ENCODE data around the gene ACAP2.
A peak's percentile ranks its signal among the peaks of the same experiment; 100 is the strongest.

The ACAP2 gene

DNA sequence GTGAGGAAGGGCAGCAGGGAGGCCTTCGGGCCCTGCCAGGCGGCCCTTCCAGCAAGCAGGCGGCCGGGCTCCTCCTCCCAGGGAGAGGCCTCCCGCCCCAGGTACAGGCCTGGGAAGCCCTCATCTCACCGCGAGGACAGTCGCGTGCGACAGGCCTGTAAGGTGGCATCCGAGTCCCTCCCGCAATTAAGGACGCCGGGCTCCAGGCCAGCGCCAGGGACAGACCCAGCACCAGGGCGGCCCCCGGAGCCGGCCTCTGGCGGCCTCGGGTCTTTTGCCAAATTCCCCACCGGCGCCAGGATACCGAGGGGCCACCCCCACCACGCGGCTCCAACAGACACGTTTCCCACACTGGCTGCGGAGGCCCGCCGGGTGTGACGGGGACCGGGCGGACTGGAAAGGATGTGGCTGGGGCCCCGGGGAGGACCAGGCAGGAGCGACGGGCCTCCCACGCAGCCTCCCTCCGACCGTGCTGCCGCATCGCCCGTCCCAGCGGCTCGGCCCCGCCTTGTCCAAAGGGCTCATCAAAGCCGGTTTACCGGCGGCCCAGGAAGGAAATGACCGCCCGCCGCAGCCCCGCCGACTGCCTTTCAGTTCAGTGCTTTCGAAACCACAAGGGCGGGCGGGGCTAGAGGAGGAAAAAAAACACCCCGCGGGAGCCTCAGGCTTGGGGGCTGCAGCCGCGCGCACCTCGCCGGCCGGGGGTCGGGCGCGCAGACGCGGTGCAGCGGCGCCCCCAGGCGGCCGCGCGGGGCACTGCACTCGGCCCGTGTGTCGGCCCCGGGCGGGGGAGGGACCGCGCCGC is 183.1 kb downstream of the ACAP2 start:
- DNase-seq (ENCODE audit: low read depth, low spot score), result peak; percentile 98

DNA sequence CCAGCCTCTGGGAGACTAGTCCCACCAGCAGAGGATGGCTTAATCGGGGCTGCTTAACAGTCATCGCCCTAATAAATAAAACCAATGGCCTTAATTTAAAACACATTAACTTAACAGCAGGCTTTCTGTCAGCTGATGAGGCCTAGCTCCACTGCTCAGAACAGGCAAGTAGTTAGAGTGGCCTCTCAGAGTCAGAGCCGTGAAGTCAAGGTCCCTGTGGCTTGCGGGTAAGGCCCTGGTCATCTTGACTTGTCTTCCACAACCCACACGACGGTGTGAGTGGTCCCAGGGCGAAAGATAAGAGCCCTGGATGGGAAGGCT is 183.7 kb downstream of the ACAP2 start:
- DNase-seq (ENCODE audit: low read depth, low spot score), result no peak

DNA sequence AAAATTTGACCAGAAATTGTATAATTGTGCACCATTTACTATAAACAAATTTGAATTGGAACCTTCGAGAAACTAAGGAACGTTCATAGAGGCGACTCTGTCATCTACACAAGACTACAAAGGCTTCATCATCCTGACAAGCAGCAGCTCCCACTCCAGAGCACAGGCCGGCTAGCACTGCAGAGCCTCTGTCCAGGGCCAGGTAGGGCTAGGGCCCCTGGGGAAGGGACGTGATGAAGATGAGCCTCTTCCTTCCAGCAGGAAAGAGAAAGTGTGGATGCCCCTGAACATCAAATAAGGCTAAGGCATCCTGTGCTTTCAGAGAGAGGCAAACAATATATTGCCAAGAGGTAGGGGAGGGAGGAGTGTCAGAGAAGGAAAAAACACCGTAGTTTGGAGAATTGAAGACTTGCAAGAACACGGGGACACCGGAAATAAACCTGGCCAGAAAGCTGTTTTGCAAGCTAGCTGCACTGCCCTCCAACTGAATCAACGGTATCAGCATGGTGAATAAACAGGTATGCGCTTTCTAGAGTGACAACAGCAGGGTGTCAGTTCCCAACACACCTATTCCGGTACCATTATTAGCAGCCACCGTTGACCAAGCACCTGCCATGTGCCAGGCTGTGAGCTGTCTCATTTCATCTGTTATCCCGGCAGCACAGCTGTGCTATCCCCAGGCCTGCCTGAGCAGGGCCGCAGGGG is 184.2 kb downstream of the ACAP2 start:
- peak; percentile 26 for DNase-seq (ENCODE audit: low read depth, low spot score)

DNA sequence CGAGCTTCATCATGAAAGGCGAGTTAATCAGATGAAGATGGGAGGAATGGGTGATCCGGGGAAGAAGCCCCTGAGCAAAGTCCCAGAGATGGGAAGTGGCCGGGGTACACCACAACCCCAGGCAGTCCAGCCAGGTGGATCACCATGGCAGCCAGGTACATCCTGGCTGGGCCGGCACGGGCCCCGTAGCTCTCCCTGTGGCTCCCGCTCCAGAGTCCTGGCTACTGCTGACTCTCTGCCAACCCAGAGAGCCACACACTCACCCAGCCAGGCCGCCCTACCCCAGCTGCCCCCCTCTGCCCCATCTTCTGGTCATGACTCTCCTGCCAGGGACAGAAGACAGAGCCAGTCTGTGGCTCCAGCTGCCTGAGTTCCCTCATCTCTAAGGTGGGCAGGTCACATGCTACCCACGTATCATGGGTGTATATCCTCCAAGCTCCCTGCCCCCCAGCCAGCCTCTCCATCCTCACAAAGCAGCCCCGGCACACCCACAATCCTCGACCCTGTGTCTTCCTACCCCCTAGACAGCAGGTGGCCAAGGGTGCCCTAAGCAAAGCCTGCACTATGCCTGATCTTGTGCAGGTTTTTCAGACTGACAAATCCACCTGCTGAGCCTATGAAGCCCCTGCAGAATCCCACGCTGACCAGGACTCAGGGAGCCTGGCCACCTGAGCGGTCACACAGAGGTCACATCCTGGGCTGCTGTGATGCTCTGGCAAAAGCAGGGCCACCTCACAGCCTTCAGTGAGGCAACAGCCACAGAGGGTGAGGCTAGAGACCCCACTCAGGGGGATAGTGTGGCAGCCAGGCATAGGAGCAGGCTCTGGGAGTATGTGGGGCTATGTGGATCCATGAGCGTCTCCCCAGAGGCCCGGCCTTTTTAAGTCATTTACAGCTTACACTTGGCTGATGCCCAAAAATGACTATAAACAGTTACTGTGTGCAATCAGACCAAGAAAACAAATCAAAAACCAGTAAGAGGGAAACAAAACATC is 185.1 kb downstream of the ACAP2 start:
- peak; percentile 25 for DNase-seq (ENCODE audit: low read depth, low spot score)

DNA sequence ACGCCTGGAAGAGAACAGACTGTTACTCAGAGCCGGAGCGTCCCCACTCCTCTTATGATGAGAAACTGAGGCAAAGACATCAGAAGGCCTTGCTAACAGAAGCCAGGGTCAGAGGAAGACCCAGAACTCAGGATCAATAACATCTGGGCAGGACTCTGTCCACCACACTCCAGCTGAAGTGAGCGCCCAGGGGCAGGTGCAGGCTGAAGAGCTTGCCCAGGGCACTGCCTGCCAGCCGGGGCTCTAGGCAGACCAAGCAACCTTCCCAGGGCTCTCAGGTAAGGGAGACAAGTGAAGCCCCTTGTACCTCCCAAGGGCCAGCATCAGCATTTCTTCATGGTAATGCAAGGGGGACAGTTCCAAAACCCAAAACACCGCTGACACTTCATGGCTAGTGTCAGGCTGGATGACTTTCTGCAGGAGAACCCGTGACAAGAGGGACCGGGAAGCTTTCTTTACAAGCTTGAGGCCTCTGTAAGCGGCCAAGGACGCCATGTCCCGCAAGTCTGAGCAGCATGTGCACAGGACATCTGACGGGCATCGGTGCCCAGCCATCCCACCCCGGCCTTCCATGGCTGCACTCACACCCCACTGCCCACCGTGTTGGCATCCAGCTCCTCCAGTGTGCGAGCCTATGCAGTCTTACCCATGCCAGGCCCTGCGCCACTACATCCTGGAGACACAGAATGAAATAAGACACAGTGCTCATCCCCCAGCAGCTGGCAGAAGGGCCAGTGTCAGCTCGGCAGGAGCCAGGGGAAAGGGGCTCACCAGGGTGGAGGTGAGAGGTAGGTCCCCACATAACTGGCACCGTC is 186.0 kb downstream of the ACAP2 start:
- DNase-seq (ENCODE audit: low read depth, low spot score), result no peak

DNA sequence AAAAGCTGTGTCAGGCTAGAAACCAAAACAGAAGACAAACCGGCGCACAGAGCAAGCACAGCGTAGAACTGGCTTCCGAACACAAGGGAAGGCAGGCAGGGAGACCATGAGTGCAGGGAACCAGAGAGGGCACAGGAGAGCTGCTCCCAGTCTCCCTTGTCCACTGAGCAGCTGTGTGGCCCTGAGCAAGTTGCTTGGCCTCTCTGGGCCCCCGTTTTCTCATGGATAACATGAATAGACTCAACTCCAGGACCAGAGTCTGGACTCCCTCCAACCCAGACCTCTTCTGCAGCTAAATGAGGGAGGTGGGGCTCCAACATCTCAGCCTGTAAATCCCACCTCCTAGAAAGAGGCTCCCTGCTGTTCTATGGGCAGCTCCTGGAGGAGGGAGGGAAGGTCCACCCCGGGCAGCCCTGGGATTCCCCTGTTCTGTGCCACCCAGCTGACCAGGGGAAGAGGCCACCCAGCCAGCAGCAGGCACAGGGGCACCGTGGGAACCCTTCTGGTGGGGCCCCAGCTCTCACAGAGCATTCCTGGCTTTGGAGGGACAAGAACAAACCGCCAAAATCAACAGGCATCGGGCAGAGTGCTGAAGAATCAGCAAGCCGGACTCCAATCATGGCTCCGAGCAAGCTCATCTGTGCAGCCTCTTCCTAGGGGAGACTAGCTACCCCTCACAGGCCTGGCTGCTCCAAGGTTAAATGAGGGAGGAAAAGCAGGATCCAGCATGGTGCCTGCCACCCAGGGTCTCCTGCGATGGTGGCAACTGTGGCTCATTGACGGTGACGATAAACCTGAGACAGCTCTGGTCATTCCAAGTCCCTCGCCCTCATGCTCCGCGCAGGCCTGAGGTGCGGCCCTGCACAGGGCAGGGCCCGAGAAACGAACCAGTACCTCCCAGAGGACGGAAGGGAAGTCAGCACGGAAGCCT is 187.0 kb downstream of the ACAP2 start:
- DNase-seq (ENCODE audit: low read depth, low spot score), result peak; percentile 46

DNA sequence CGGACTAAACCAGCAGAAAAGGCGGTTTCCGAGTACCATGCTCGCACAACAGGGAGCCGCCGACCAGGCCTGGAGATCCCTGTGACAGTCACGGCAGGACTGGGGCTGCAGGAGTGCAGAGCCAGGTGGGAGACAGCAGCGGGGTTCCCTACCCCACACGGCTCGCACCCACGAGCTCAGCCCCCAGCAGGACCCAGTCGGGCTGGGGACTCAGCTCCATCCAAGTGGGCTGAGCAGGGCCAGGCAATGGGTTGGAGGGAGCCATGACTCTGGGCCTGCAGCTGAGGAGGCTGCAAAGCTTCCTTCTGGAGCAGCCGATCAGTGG is 187.7 kb downstream of the ACAP2 start:
- no peak for DNase-seq (ENCODE audit: low read depth, low spot score)

DNA sequence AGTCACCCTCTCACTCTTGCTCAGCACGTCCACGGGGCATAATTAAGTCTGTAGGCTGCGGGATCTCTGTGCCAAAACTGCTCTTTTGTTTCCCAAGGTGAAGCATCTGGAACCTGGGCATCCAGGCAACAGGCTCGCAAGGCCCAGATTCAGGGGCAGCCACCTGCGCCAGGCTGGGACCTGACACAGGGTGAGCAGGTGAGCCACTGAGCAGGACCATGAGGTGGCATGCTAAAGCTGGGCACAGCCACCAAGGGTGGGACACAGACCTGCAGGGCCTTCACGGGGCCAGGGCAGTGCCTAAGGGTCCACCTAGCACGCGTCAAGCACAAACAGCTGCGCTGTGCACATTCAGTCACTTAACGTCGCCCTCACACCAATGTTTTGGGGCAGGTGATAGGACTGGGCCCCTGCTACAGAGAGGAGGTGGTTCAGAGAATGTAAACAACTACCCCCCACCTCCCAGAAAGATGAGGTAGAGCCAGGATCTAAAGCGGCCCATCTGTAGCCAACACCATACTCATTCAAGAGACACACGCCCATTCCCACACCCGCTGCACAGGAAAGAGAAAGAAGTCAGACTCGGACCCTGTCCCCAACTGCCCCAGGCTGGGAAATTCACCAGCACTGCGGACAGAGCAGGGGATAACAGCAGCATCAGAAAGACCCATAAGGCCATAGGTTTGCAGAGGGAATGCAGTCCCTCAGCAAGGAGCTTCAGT is 188.2 kb downstream of the ACAP2 start:
- no peak for DNase-seq (ENCODE audit: low read depth, low spot score)

DNA sequence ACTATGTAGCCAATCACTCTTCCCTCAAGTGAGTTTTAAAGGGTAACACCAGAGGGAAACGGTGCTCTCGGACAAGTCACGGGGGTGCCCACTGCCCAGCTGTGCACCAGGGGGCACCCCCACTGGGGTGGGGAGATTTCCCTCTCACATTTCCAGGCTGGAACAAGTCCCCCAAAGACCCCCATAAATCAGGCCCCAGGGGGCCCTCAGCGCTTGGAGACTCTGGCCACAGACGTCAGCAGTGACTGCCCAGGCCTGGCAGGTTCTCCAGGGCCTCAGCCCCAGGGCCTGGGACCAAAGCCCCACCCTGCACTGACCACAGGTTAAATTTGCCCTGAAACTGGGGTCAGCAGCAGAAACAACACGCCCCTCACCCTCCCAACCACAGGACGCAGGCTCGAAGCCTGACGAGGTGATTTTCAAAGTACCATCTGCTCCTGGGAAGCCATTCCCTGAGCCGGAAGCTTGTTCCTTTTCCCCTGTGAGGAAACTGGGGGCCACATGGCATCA is 188.8 kb downstream of the ACAP2 start:
- DNase-seq (ENCODE audit: low read depth, low spot score), result no peak

DNA sequence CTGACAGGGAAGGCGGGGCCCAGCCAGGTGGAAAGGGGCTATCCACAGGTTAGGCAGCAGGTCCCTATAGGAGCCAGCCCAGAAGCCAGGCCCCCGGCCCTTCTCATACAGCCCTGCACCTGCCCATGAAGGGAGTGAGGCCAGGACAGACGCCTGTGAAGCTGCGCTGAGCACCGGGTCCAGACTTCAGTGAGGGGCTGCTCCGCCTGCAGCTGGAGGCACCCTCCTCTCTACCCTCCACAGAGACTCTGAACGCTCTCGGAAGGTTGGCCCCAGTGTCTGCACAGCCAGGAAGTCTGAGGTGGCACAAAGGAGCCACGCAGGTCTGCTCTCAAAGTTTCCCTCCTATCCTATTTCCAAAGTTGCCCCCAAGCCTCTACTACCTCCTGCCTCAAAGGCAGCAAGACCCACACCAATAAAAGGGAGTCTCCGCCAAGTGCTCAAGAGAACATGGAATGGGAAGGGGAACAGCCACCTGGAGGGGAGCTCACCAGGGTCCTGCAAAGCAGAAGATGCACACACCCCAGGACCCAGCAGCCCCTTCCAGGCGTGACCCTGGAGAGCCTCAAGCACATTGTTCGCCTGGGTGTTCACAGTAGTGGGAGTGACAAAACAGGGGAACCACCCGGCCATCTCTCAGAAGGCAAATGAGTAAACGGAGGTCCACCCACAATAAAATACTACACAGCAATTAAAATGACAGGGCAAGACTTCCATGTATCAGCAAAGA is 191.3 kb downstream of the ACAP2 start:
- no peak for DNase-seq (ENCODE audit: low read depth, low spot score)

DNA sequence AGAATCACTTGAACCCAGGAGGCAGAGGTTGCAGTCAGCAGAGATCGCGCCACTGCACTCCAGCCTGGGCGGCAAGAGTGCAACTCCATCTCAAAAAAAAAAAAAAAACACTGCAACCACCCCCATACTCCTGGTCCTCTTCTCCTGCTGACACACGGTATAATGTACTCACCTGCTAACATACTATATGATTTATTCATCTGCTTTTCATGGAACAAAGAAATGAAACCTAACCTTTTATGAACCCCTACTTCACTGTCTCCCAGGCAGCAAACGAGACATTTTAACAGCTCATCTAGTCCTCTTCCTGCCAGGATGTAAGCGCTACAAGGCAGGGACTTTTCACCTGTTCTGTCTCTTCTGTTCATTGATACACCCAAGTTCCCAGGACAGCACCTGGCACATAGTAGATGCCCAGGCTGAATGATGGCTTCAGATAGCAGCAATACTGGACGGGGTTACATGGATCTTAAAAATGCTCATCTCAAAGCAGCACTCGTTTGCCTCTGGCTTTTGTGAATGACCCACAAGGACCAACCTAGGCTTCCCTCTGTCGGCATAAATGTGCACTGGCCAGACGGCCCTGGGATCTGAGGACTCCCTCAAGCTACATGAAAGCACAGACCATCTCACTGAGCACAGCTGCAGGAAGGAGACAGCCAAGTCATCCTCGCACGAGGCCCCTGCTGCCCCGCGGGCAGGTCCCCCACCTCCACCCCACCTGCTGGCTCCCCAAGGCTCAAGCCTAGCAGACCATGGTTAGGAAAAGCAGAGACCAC is 192.2 kb downstream of the ACAP2 start:
- DNase-seq (ENCODE audit: low read depth, low spot score), result no peak

DNA sequence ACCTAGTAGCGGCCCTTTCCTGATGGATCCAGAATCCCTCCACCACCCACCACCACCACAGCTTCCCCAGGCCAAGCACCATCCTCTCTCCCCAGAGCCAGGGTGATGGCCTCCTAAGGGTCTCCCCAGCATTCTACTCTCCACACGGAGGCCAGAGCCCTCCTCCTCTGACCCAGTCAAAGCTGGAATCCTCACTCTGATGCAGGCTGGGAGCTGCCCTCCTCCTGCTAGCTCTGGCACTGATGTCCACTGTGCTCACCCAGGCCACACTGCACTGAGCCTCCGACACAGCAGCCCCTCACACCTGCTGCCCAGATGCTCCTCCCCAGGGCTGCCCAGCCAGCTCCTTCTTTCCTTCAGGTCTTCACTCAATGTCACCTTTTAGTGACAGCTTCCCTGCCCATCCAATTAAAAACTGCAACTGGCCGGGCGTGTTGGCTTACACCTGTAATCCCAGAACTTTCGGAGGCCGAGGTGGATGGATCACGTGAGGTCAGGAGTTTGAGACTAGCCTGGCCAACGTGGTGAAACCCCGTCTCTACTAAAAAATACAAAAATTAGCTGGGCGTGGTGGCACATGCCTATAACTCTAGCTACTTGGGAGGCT is 192.9 kb downstream of the ACAP2 start:
- DNase-seq (ENCODE audit: low read depth, low spot score), result no peak

DNA sequence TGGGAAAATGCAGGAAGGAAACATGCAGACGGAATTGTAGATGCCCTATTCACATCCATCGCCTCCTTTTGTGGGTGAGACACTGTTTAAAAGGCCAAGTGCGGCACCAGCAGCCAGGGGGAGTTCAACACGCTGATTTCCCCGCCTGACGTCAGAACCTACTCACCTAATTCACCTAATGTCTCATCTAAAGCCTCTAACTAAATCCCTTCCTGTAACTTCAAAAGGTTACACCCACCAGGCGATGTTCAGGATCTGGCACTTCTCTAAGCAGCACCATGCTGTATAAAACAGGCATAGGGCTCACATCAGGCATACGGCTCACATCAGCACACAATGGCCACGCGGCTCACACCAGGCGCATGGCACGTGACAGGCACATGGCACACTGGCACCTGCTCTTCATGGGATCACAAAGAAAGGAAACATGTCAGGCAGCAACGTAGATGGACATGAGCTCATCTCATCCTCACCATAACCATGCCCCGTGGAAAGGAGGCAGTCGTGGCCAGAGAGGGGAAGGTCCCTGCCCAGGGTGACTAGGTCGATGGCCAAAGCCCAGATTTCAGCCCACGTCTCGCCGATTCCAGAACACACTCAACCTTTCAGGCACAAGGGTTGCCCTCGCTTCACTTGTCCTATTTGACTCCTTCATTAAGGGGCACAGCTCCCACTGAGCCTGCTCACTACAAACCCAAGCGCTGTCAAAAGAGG is 193.6 kb downstream of the ACAP2 start:
- DNase-seq (ENCODE audit: low read depth, low spot score), result no peak

DNA sequence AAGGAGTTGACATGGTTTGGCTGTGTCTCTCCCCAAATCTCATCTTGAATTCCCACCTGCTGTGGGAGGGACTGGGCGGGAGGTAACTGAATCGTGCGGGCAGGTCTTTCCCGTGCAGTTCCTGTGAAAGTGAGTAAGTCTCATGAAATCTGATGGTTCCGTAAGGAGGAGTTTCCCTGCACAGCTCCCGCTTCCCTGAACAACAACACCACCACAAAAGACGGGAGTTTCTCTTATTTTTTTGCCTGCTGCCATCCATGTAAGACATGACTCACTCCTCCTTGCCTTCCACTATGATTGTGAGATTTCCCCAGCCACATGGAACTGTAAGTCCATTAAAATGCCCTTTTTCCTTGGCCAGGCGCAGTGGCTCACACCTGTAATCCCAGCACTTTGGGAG is 194.5 kb downstream of the ACAP2 start:
- DNase-seq (ENCODE audit: low read depth, low spot score), result no peak

DNA sequence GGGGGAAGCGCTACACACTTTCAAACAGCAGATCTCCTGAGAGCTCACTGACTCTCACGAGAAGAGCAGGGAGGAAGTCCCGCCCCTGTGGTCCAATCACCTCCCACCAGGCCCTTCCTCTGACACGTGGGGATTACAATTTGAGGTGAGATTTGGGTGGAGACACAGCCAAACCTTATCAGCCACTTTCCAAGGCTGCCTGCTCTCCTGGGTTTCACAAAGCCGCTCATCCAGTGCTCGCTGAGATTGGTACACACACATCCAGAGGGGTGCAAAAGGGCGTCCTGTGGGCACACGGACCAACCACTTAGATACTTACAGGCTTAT is 195.0 kb downstream of the ACAP2 start:
- DNase-seq (ENCODE audit: low read depth, low spot score), result no peak

DNA sequence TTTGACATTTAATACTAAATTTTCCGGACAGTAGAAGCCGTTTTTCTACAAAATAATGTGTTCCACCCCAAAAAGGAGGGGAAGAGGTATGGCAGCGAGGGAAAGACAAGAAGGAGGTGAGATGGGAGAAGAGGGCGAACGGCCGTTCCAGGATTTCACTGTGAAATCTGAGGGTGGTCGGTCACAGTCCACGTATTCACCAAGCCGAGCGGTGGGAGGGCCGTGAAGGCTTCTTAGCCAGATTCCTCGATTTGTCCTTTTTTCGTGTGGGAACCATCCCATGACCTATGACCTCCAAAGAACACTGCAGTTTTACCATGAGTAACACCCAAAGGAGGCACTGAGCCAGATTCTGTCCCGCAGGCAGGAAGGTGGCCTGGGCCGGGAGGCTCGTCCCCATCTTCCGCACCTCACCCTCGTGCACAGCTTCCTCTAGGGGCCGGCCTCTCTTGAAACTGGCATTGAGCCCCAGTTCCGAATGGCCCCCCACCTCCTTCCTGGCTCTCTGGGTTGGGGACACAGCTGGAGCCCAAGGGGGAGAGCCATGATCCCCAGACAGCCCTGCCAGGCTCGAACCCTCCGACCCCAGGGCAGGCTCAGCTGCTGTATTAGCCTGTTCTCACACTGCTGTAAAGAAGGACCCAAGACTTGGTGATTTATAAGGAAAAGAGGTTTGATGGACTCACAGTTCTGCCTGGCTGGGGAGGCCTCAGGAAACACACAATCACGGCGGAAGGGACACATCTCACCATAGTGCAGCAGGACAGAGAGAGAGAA is 195.5 kb downstream of the ACAP2 start:
- DNase-seq (ENCODE audit: low read depth, low spot score), result no peak
